NCI-H460 (cell line): ENCODE data around the gene KPNA3. TPM values are rescaled to one million over a fixed set of nuclear protein-coding genes. Genes with fewer than 3 reads are reported as not detected.
A peak's percentile ranks its signal among the peaks of the same experiment; 100 is the strongest.
"Not testable (repeated sequence)": the region's sequence is repeated elsewhere in the genome, so short reads cannot be mapped to it uniquely, and the experiment has no call there.

Source experiments
- DNase-seq: peaks from one replicate; pipeline ENCODE4 v3.0.0-alpha.2; 2016; ENCODE audit warnings: low read depth; ENCODE audit errors: extremely low read depth
- polyA plus RNA-seq: library from polyadenylated mRNA; depleted of rRNA; stranded (reverse); fragments of >200 nt; gene quantifications from 2 replicates; pipeline ENCODE4 v1.2.3, GENCODE V29; 2014; cell fraction: nucleus; rRNA removed
- total RNA-seq: library from RNA; depleted of rRNA; stranded (reverse); fragments of >200 nt; shearing (Covaris generic); gene quantifications from 2 replicates; pipeline ENCODE4 v1.2.3, GENCODE V29; 2014; rRNA removed

The KPNA3 gene, protein sequence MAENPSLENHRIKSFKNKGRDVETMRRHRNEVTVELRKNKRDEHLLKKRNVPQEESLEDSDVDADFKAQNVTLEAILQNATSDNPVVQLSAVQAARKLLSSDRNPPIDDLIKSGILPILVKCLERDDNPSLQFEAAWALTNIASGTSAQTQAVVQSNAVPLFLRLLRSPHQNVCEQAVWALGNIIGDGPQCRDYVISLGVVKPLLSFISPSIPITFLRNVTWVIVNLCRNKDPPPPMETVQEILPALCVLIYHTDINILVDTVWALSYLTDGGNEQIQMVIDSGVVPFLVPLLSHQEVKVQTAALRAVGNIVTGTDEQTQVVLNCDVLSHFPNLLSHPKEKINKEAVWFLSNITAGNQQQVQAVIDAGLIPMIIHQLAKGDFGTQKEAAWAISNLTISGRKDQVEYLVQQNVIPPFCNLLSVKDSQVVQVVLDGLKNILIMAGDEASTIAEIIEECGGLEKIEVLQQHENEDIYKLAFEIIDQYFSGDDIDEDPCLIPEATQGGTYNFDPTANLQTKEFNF
- total RNA-seq, result 12.3 and 16.0 TPM in 2 replicates
- polyA plus RNA-seq, result 8.8 and 14.0 TPM in 2 replicates

DNA sequence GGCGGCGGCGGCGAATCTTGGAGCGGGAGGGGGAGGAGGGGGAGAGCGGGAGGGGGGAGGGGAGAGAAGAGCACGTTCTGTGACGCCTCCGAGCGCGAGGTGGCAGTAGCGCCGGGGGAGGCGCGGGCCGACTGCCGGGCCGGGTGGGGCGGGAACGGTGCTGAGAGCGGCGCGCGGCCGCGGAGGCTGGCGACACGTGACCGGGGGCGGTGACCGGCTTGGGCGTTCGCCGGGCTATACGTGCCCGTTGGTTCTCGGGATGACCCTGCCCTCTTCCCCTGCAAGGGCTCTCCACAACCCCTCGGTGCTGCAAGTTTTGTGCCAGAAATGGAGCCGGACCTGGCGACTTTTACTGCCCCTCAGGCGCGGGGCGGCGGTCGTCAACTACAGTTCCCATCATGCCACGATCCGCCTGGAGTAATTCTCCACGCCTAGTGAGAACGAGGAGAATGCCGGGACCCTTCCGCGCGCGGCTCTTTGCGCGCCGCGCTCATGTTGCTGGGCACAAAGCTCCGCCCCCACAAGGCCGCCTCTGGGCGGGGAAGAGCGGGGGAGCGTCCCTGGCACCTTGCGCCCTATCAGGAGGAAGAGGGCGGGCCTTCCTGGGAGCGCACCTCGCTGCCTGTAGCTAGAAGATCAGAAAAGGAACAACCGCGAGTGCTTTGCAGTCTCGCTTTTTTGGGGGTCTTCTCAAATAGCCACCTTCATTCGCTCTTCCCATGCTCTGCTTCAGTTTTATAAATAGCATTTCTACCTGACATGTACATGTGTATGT is at the start of gene KPNA3:
Gene KPNA3, minus strand, starts transcription at position 133 of the 775 bp plus-strand sequence. CDS start 176 bp downstream, outside the sequence.
- DNase-seq, result peak; percentile 88

DNA sequence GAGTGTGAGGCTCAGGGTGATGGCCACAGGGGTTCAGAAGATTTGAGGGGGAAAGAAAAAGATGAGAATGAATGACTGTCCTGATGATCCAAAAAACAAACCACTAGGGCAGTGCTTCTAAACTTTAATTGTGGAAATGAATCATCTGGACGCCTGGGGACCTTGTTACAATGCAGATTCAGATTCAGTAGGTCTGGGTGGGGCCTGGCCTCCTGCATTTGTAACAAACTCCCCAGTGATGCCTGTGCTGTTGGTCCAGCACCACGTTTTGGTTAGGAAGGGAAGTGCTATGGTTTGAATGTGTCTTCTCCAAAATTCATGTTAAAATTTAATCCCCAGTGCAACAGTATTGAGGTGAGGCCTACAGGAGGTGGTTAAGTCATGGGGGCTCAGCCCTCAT is 49.5 kb upstream of the KPNA3 start:
- DNase-seq, result no peak

DNA sequence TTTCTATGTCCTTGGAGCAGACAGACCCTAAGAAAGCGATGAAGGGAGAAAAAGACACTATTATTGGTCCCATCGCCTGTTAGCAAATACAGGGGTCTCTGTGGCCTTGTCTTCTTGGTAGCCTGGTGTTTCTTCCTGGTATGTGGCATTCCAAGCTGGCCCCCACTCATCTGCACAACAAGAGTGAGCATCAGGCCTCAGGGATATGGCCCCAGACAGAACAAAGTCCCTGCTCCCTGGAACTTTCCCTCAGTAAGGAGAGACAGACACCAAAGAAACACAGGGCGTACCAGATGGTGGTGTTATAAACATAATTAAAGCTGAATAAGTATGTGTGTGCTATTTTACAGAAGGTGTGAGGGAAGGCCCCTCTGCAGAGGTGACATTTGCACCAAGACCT is 48.2 kb upstream of the KPNA3 start:
- no peak for DNase-seq

DNA sequence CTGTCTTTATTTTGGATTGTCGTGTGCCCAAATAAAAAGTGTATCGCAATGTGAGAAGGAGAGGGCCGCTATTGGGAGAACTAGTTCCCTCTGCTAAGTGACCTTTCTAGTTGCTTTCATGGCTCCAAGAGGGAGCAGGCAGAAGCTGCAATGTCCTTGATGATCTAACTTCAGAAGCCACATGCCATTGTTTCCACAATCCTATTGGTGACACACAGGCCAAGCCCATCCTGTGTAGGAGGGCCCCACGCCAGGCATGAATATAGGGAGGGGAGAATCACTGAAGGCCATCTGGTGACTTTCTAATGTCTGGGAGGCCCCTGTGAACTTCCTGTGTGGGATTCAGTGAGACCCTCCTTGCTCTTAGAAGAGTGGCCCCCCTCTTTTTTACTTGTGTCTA is 47.8 kb upstream of the KPNA3 start:
- no peak for DNase-seq

DNA sequence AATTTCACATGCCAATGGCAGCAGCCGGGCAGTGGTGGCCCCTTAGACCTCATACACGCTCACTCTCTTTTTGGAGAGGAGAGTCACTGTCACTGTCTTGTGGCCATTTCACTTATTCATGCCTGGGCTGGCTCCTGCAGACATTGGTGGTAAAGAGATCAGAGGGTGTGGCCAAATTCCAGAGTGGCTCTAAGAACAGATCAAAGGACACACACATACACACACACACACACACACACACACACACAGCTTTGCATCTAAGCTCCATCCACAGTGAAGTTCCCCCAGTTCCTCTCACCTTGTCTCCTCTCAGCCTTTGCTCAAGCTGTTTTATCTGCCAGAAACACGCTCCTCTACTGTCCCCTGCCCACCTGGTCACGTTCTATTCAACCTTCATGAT is 46.5 kb upstream of the KPNA3 start:
- DNase-seq, result no peak

DNA sequence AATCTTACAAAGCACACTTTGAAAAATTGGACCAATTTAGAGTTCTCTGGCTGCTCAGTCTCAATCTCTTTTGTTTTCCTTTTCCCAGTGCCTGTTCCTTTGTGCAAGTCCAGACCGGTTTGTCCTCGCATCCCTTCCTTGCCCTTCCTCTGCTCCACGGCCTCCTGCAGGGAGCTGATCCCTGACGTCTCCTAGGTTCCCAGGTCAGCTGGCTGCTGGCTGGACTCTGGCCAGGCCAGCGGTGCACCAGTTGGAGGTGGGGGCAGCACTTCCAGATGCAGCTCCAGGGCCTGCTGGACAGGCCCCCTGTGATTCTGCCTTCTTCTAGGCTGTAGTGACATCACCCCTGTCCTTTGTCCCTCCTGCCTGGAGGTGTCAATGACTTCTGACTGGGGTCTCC is 44.0 kb upstream of the KPNA3 start:
- DNase-seq, result no peak

DNA sequence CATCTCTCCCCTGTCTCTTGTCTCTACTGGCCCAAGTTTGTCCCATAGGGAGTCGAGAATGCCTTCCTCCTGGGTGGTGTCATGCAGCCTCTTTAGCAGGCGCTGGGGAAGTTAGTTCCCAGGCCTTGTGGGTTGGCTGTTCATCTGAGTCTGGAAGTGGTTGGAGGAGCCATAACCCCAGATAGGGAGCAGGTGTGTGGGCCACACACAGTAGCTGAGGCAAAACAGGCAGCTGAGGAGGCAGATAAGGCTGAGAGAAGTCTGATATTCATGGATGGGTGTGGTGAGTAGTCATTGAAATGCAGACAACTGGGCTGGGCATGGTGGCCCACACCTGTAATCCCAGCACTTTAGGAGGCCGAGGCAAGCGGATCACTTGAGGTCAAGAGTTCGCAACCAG is 40.9 kb upstream of the KPNA3 start:
- DNase-seq, result no peak

DNA sequence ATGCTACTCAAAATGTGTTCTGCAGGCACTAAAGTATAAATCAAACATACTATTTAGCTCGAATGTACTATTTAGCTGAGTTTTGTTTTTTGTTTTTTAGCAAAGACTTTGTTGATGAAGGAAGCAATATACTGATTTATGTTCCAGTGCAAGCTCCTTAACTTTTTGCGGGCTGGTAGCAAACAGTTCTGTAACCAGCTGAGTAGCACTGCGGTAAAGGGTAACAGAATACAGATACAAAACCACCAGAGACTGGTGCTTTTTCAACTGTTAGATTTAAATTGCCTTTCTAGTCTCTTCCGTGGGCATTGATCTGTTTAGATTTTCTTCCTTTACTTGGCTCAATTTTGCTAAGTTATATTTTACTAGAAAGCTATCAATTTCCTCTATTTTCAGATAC is 39.0 kb upstream of the KPNA3 start:
- DNase-seq, result no peak

DNA sequence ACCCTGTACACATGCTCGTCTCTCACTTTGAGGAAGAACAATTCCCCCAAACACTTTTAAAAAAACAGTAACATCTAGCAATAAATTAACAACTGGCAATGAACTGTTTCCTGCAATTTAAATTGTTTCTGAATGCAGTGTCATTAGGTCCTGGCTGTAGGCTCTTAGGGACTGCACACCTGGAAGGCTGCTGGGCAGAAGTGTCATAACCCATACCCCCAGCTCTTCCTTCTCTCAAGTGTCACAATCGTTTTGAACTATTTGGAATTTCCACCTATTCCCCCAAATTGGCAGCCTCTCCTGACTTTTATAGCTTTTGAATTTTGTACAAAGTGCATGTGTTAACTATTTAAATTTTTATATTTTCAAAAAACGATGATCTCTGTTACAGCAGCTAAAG is 38.2 kb upstream of the KPNA3 start:
- no peak for DNase-seq

DNA sequence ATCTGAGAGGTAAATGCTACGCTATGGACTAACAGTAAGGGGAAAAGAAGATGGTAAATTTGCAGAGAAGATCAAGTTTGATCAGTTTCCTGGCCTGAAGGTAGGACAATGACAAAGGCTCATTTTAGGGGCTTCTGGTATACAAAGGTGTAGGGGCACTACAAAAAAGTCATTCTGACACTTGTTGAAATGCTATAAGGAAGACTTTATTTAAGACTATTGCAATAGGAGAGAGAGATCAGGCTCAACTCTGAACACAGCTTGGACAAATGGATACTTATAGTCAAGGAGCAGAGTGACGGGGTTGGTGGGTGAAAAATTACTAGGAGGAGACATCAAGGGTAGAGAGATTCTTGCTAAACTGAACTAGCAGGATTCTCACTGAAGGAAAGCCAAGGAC is 37.2 kb upstream of the KPNA3 start:
- DNase-seq, result no peak

DNA sequence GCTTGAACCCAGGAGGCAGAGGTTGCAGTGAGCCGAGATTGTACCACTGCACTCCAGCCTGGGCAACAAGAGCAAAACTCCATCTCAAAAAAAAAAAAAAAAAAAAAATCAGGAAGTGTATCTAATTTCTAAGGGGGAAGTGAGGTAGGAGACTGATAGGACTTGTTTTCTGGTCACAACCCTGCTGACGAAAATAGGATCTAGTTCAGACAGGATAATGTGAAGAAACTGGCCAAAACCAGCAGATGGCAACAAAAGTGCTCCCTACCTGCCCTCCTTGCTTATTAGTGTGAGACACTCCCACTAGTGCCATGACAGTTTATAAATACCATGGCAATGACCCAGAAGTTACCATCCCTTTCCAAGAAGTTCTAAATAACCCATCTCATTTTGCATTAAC is 36.0 kb upstream of the KPNA3 start:
- no peak for DNase-seq

DNA sequence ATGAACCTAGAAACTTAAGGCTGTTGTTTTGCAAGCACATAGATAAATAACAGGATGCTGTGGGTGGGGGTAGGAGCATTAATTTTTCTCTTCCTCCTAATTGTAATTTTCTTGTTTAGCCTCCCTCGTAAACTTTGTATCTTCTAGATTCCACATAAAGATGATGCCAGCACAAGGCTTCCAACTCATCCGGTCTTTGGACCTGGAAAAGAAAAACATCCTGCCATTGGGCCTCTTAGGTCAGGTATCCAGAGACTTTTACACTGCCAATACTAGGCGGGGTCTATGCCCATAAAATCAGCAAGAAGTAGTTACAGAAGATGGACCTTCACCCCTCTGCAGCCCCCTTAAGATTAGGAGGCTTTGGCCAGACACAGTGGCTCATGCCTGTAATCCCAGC is 35.4 kb upstream of the KPNA3 start:
- no peak for DNase-seq

DNA sequence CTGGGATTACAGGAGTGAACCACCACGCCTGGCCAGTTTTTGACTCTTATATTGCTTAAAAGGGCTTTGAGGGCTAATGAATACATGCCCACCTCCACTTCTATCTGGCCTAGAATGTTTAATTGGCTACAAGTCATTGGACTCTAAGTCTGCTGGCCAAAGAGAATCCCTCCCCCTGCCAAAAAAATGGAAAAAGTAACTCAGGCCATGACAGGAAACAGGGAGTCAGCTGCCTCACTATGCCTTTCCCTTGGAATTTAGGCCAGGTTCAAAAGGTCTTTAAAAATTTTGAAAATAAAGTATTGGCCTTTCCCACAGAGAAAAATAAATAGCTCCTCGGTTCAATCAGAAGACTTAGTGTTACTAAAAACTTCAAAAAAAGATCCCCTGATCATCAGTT is 34.9 kb upstream of the KPNA3 start:
- no peak for DNase-seq

DNA sequence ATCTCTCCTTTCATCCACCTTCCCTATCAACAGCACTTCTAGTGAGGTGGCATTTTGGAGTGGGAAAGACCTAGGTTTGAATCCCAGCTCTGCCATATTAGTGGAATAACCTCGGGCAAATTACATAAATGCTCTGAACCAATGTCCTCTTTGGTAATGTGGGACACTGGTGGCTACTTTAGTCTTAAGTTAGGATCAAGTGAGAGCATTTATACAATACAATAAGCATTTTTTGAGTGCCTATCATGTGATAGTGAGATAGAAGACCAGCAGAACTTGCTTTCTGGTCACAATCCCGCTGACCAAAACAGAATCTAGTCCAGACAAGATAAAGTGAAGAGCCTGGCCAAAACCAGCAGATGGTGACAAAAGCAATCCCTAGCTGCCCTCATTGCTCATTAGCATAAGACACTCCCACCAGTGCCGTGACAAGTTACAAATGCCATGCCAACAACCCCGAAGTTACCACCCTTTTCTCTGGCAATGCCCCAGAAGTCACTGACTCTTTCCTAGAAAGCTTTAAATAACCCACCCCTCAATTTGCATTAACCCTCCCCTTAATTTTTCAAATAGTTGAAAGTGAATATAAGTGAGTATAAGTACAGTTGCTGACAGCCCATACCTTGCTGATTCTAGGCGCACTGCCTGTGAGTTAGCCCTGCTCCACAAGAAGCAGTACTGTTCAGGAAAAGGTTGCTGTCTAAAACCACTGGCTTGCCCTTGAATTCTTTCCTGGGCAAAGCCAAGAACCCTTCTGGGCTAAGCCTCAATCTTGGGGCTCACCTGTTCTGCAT is 28.9 kb upstream of the KPNA3 start:
- DNase-seq, result no peak

DNA sequence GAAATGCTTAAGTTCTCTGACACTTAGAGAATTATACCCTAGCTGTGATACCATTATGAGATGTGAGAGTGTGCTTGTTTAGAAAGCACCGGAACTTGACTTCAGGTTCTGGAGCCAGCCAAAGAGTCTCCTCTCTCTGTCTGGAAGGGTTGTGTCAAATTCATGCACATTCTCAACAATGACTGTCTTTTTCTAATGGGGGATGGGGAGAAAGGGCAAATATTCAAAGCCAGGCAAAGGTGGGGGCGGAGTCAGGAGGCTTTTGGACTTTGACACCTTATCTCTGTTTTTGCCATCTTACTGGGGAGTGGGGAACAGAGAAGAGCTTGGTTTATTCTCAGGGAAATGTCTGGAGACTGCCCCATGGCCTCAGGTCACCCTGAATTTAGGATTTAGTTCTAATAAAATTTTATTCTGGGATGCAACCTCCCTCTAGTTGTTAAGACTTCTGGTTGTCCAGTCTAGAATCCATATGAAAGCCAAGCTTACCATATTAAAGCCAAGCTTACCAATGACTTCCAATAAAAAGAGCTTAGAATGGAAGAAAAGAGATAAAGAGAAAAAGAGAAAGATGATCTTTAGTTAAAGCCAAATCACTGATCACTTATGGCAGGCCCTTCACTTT is 28.2 kb upstream of the KPNA3 start:
- no peak for DNase-seq

DNA sequence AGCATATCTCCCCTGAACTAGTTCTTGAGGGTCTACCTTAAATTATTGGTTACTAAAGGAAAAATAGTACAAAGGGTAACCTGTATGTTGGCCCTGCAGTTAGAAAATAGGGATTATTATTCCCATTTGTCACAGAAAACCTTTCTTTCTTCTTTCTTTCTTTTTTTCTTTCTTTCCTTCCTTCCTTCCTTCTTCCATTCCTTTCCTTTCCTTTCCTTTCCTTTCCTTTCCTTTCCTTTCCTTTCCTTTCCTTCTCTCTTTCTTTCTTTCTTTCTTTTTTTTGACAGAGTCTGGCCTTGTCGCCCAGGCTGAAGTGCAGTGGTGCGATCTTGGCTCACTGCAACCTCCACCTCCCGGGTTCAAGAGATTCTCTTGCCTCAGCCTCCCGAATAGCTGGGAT is 23.6 kb upstream of the KPNA3 start:
- not testable (repeated sequence) for DNase-seq

DNA sequence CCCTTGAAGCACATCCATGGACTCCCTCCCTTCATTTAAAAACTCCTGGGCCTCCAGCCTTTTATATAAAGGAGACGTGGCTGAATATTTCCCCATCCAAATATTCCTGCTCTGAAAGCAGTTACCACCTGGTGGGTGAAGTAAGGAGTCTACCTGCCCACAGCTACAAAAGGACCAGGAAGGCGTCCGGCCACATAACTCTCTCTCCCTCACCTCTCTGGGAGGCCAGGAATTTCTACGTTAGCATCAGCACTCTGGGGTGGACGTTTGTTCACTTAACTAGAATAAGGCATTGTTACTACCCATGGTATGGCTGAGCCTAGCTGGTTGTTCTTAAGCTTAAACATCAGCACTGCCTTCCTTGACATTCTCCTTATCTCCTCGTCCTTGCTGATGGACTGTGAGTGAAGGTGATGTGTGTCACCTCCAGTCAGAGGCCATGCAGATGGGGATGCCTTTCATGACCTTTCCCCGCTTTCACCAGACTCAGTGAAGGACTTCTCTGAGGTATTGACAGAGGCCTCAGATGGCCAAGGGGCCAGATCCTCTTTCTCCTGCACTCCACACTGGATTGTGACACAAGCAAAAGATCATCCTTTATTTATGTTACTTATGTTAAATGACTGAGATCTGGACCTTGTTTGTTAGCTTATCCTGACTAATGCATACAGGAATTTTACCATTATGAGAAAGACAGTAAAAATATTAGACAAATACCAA is 22.2 kb upstream of the KPNA3 start:
- no peak for DNase-seq

DNA sequence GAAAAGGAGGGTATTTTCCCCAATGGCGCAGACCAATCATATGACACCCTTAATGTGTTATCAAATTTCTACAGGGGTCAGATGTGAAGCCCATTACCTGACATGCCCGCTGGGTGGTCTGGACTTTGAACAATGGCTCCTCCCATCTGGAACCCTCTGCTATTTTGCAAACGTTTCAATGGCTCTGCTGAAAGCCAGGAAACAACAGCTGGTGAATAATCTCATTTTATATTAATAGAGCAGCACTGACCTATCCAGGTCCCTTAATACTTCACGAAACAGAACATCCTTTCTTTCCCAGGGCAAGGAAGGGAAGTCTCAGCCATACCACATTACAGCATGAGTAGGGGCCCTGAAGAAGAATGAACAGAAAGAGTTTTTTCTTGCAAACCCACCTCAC is 20.3 kb upstream of the KPNA3 start:
- no peak for DNase-seq

DNA sequence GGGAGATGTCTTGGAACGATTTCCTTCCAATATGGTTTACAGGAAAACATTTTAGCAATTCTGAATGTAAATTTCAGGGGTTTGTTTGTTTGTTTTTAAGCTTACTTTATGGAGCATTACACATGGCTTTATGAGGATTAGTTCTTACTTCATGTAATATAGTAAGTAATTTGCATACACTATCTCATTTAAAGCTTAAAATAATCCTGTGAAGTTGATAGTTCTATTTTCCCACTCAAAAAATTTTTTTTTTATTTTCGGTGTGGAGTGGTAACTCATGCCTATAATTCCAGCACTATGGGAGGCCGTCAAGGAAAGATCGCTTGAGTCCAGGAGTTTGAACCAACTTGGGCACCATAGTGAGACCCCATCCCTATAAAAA is 19.0 kb upstream of the KPNA3 start:
- no peak for DNase-seq
